ENCODE results near the gene BEST4.

DNA sequence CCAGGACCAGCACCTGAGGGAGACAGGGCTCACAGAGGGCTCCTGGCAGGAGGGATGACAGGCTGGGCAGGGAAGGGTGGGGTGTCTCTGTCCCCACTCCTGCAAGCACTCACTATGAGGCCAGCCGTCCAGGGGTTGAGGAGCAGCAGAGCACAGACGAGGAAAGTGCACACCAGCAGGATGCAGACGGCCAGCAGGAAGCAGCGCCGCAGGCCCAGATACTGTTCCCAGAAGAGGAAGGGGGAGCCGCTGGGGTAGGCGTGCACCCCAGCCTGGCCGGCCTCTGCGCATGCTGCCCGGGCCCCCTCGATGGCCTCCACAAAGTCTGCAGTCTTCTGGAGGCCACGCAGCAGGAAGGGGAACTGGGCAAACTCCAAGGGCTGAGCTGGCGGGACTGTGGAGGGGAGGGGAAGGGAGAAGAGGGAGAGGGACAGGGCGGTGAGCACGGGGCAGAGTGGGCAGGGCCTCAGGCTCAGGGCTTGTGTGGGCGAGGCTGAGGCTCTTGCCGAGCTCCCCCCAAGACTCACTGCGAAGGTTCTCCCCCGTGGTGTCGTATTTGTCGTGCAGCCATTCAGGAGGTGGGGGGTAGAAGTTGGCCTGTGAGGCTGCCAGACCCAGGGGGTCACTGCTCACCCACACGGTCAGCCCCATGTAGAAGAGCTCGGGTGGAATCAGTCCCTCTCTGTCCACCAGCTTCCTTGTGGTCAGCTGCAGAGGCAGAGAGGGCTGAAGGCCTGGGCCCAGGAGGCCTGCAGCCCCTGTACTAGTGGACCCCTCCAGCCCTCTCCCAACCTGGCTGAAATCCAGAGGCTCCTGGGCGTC, 38.6 kb upstream of the BEST4 start:
- TF ChIP-seq, protein P1, sequence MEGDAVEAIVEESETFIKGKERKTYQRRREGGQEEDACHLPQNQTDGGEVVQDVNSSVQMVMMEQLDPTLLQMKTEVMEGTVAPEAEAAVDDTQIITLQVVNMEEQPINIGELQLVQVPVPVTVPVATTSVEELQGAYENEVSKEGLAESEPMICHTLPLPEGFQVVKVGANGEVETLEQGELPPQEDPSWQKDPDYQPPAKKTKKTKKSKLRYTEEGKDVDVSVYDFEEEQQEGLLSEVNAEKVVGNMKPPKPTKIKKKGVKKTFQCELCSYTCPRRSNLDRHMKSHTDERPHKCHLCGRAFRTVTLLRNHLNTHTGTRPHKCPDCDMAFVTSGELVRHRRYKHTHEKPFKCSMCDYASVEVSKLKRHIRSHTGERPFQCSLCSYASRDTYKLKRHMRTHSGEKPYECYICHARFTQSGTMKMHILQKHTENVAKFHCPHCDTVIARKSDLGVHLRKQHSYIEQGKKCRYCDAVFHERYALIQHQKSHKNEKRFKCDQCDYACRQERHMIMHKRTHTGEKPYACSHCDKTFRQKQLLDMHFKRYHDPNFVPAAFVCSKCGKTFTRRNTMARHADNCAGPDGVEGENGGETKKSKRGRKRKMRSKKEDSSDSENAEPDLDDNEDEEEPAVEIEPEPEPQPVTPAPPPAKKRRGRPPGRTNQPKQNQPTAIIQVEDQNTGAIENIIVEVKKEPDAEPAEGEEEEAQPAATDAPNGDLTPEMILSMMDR (IDR thresholded peaks at IDR 0.05; ENCODE audit: poor library complexity) = no peak
- no peak for TF ChIP-seq EZH2phosphoT487 (IDR thresholded peaks at IDR 0.05; ENCODE audit: low read depth, severe bottlenecking, unreplicated experiment)

Measured in hepatocyte (in vitro differentiated cells).